Activated T-cell treated with anti-CD3 and anti-CD28 coated beads for 48 hours (primary cell): Measurements from ENCODE around the gene EZH1.
"Not testable (repeated sequence)": the region's sequence is repeated elsewhere in the genome, so short reads cannot be mapped to it uniquely, and the experiment has no call there.

Experiments used
- DNase-seq: peaks from one replicate; pipeline ENCODE4 v3.0.0-alpha.2; 2020; ENCODE audit warnings: low read depth

EZH1 gene

GRCh38 chr17:42772945-42773289 lies 28.1 kb upstream of the EZH1 start:
- DNase-seq = no peak

- not testable (repeated sequence) for DNase-seq
These were observed 25.1 kb upstream of the EZH1 start for GRCh38 chr17:42769964-42770363.

- DNase-seq = not testable (repeated sequence)
These were observed 23.2 kb upstream of the EZH1 start for GRCh38 chr17:42768006-42768405.

GRCh38 chr17:42767512-42767911 lies 22.7 kb upstream of the EZH1 start:
- no peak for DNase-seq

- DNase-seq = no peak
These were observed 21.3 kb upstream of the EZH1 start for GRCh38 chr17:42766124-42766523.

DNA sequence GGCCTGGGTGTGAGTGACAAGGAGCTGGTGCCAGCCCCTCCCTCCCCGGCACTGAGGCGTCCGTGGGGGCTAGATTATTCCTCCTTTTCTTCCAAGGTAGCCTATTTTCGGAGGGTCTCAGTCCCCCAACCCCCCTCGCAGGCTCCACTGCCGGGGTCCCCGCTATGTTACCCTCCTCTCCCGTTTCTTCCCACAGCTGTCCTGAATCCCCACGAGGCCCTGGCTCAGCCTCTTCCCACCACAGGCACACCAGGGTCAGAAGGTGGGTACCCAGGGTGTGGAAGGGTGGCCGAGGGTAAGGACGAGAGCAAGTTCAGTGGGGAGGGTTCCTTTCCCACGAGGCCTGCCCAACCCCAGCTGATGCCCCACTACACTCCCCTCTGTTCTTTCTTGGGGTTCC lies 16.8 kb upstream of the EZH1 start:
- DNase-seq = no peak

- DNase-seq = no peak
These were observed 16.1 kb upstream of the EZH1 start, which contains the start of gene RAMP2 for GRCh38 chr17:42760652-42761581. TSS of gene RAMP2 (plus strand) at chr17:42761227. CDS start at chr17:42761262, 35 bp downstream.

DNA sequence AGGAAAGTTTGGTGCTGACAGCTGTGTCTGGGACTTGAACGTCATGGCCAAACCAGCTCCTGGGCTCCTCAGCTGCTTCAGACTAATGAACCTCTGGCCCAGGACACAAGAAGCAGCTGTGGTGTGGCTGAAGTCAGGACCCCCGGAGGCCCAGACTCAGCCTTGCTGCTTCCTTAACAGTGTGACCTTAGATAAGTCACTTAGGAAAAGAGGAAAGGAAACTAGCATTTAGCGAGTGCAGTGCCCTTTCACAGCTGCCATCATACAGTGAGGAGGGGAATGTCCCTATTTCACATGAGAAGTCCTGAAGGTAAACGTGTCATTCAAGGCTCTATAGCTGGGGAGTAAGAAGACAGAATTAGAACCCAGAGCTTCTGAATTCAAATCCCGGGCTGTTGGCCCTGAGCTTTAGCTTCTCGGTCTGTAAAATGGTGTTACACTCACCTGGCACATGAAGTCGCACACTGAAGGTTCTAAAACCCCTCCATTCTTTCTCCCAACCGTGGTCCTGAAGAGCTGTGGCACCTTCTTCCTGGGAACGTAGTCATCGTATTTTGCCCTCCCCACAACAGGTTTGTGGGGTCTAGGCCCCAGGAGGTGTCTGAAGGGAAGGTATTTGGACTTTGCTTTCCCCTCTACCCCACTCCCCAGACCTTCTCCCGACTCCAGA lies 15.3 kb upstream of the EZH1 start:
- DNase-seq = no peak

DNA sequence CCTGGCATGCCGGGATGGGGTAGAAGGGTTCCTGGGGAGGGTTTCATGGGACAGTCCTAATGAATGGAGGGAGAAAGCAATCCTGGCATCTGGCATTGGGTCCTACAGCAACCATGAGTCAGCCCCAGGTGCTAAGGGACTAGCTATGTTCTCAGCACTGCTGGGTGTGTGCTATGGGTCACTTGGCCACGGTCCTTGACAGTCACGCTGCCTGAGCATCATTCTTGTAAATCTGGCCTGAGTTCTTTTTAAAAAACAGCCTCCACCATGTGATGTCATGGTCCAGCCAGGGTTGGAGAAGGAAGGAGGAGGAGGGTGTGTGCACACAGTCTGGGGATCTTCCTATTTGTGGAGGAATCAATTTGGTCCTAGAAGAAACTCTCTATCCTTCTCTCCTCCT lies 9.9 kb upstream of the EZH1 start:
- no peak for DNase-seq

- no peak for DNase-seq
These were observed 6.8 kb upstream of the EZH1 start for GRCh38 chr17:42751628-42752027.

- DNase-seq = no peak
These were observed 6.0 kb upstream of the EZH1 start for GRCh38 chr17:42750739-42751344.

DNA sequence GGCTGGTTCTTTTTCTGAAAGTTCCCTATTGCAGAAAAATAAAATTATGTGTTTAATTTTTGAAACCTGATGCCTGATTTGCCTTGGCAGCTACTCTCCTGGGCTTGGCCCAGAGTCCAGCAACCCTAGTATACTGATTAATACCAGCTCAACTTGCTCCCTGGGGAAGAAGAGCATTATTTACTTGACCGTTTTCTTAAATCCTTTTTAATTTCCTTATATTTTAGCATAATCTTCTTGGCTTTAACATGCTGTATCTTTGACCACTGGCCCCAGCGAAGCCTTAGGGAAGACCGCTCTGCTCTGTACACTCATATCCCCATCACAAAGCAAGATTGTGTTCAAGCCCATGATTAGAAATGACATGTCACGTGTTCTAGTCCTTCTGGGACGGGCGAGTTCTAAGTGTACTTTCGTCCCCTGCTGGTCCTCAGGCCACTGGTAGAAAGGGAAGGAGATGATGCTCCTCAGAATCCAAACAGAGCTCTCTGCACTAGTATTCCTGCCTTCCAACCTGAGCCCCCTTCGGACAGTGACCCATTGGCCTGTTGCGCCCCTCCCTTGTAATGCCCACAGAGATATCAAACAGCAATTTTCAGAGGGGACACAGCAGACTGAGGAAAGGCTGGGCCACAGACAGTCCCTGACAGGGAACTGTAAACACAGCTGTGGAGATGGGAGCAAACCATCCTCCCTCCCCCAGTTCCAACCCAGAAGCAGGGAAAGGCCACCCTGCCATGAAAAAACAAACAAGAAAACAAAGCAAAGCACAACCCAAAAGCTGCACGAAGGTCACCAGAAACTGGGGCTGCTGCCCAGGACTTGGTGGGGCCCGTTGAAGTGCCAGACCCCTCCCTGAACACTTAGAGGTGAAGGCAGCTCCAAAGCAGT lies 4.3 kb upstream of the EZH1 start:
- no peak for DNase-seq

DNA sequence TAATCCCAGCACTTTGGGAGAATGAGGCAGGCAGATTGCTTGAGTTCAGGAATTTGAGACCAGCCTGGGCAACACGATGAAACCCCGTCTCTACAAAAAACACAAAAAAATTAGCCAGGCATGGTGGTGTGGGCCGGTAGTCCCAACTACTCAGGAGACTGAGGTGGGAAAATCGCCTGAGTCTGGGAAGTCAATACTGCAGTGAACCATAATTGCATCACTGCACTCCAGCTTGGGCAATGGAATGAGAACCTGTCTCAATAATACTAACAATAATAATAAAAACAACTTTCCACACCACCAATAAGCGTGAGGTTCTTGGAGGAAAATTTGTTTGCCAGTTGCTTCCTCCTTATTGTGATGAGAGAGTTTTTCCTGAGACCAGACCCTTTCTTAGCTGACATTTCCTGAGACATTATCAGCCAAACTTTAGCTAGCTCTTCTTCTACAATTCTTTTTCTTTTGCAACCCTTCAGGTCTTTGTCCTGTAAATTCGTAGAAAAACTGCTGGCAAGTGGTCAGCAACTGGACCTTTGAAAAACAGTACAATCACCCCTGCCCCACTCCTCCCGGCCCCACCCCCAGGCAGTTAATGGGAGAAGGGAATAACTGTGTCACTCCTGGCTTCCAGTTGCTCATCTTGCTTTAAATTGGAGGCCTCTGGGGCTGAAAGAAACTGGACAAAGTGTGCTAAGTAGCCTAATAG lies 3.5 kb upstream of the EZH1 start:
- DNase-seq = no peak

DNA sequence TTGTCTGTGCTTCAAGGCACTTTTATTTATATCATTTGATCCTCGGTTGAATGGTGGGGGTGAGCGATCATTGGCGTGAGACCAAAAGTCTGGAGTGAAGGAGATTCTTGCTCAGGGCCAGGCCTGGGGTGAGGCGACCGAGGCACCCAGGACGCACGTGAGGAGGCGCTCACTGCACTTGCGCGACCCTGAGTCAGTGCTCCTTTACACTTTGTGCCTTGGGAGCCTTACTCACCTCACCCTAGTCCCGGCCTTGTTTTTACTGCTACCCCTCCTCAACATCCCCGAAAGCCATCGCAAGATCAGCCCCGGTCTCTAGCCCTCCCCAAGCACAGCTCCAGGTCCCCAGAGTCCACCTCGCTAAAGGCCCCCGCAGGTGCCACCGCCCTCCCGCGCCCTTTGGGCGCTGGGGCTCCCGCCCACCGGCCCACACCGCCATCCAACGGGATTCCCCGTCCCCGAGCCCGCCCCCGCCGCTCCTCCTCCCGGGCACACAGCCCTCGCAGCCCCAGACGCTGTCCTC lies 496 bp downstream of the EZH1 start:
- peak; percentile 69 for DNase-seq

DNA sequence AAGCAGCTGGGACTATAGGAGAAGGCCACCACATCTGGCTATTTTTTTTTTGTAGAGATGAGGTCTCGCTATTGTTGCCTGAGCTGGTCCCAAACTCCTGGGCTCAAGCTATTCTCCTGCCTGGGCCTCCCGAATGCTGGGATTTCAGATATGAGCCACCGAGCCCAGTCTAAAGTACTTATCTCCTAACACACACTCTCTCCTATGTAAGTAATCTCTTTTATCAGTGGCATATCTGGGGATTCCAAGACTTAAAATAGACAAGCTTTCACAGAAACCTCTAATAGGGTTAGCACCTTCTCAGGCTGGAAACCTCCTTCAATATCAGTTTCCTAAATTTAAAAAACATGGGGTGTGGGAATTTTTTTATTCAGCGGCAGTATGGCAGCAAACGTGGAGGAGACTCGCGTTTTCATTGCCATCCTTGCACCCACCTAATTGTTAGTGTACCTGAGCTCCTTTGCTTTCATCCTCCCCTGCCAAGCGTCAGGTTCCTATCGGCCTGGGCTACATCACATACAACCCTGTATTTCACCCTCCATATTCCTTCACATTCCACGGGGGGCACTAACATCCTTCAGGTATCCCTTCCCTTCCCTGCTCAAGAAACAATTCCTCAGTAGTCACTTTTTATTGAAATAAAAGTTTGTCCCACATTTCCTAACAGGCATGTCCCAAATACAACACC lies 1.1 kb downstream of the EZH1 start:
- no peak for DNase-seq

DNA sequence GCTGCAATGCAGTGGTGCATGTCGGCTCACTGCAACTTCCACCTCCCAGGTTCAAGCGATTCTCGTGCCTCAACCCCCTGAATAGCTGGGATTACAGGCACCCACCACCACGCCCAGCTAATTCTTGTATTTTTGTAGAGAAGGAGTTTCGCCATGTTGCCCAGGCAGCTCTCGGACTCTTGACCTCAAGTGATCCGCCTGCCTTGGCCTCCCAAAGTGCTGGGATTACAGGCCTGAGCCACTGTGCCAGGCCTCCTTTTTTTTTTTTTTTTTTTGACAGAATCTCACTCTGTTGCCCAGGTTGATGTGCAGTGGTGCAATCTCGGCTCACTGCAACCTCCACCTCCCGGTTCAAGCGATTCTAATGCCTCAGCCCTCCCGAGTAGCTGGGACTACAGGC lies 1.9 kb downstream of the EZH1 start:
- not testable (repeated sequence) for DNase-seq

DNA sequence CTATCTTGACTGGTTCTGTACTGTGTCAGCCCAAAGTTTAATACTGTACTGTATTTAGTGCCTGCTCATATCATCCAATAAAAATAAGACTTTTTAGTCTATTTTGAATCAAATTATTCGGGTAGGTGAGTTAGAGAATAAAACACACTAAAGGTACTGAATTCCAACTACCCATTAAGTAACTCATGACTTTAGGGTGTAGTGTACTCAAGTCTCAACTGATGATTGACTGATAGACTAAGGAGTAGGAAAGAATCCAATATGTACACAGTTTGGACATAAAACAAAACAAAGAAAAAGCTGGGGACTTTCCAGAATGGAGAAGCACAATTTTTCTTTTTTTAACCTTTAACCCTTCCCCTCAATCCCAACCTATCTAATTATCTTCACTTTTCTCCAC lies 4.1 kb downstream of the EZH1 start:
- DNase-seq = no peak

GRCh38 chr17:42725143-42725542 lies 19.7 kb downstream of the EZH1 start:
- no peak for DNase-seq

DNA sequence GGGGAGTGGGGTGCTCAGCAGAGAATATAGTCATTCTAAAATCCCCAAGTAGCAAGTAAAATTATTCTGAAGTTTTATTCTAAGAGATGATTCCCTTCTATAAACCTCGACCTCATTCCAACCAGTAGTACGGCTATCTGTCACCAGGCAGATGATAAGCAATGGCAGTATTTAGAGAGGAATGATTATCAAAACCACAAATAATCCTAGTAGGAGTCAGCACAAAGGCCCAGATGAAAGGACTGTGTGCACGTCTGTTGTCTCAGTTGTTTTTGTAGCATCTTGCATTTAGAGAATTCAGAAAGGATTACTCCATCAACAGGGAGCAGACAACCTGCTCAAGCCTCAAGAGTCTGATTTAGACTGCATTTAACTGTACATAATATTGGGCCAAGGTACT lies 21.2 kb downstream of the EZH1 start:
- DNase-seq = no peak

DNA sequence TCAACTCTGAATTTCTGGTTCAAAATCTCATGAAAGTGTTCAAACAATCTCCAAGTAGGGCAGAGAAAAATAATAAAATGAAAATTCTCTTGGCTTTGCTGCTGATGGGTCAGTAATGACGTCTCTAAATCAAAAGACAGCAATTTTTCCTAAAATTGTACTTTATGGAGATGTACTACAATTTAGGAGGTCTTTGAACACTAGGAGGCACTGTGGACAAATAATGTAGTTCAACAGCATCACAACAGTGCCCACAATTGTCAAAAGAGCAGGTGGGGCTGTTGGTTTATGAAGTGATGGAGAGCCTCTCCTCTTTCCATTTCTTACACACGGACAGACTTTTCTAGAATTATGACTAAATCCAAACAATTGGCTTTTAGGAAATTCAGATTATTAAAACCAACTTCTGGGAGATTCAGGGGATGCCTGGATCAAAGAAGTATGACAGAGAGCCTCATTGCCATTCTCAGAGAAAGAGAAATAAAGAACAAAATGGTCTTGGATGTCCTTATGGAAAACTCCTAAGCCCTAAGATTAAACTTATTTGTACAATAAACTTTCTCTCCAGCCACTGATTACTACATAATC lies 23.8 kb downstream of the EZH1 start:
- no peak for DNase-seq
